Measurements from ENCODE around the gene TPPP. TPM values are rescaled to one million over a fixed set of nuclear protein-coding genes. Genes with fewer than 3 reads are reported as not detected.
A peak's percentile ranks its signal among the peaks of the same experiment; 100 is the strongest.

The TPPP gene
- total RNA-seq, 2 donors from 2014 or later = 12.2 to 15.7 TPM

GRCh38 chr5:675111-675870, 17.9 kb downstream of the TPPP start:
- no peak overlapping the region for H3K4me3 ChIP-seq
- H3K4me1 ChIP-seq = peaks cover 0 to 42% of the 10 kb centered on the region in 2 donors
- no peaks in the 10 kb centered on the region for H3K9me3 ChIP-seq
- H3K27me3 ChIP-seq = no peaks in the 10 kb centered on the region
- no peak overlapping the region for H3K27ac ChIP-seq
- no peaks in the 10 kb centered on the region for H3K36me3 ChIP-seq
- no peak for DNase-seq (ENCODE audit: low spot score)
- TF ChIP-seq CTCF (IDR thresholded peaks at IDR 0.05) = no peak

- peak overlapping the region; percentile 21 to 58 for H3K27ac ChIP-seq
- no peak overlapping the region for H3K4me3 ChIP-seq
- H3K27me3 ChIP-seq = no peaks in the 10 kb centered on the region
- TF ChIP-seq CTCF (IDR thresholded peaks at IDR 0.05) = no peak
- H3K4me1 ChIP-seq = peaks cover 0 to 48% of the 10 kb centered on the region in 2 donors
- H3K9me3 ChIP-seq = no peaks in the 10 kb centered on the region
- no peaks in the 10 kb centered on the region for H3K36me3 ChIP-seq
- DNase-seq (ENCODE audit: low spot score) = no peak
Observed at GRCh38 chr5:674630-675011, 18.5 kb downstream of the TPPP start.

- H3K36me3 ChIP-seq = no peaks in the 10 kb centered on the region
- peak overlapping the region; percentile 21 to 58 for H3K27ac ChIP-seq
- H3K4me3 ChIP-seq = no peak overlapping the region
- H3K4me1 ChIP-seq = peaks cover 0 to 54% of the 10 kb centered on the region in 2 donors
- H3K9me3 ChIP-seq = no peaks in the 10 kb centered on the region
- no peak for TF ChIP-seq CTCF (IDR thresholded peaks at IDR 0.05)
- no peaks in the 10 kb centered on the region for H3K27me3 ChIP-seq
- no peak for DNase-seq (ENCODE audit: low spot score)
Observed at GRCh38 chr5:673831-674629, 19.1 kb downstream of the TPPP start.

- no peak for DNase-seq (ENCODE audit: low spot score)
- no peak for TF ChIP-seq CTCF (IDR thresholded peaks at IDR 0.05)
- no peaks in the 10 kb centered on the region for H3K9me3 ChIP-seq
- H3K4me1 ChIP-seq = peaks cover 0 to 57% of the 10 kb centered on the region in 2 donors
- H3K27ac ChIP-seq = peak overlapping the region; percentile 1 to 58
- H3K36me3 ChIP-seq = no peaks in the 10 kb centered on the region
- no peaks in the 10 kb centered on the region for H3K27me3 ChIP-seq
- peak overlapping the region in 1 of 2 donors; percentile 31 for H3K4me3 ChIP-seq
Observed at GRCh38 chr5:673161-673830, 19.9 kb downstream of the TPPP start.

GRCh38 chr5:672329-673160, 20.6 kb downstream of the TPPP start:
- Histone ChIP-seq H3K4me3 (peak overlapping the region in 1 of 2 donors; percentile 31), H3K36me3 (no peaks in the 10 kb centered on the region), H3K27ac (peak overlapping the region; percentile 1 to 58), H3K27me3 (no peaks in the 10 kb centered on the region), H3K4me1 (peaks cover 0 to 57% of the 10 kb centered on the region in 2 donors), H3K9me3 (no peaks in the 10 kb centered on the region)
- TF ChIP-seq CTCF (IDR thresholded peaks at IDR 0.05) = no peak
- peak; percentile 90 for DNase-seq (ENCODE audit: low spot score)
